HEK293 (cell line): ENCODE data around the gene ETS2.

Experiments
- EGR2 ChIP-seq: fragments of 450-650 bp; formaldehyde crosslinking; IDR thresholded peaks from 2 replicates; pipeline ENCODE4 v1.5.1; 2016; ENCODE audit warnings: low read depth, missing biosample characterization, missing genetic modification characterization
- ELK4 ChIP-seq: IDR thresholded peaks from 2 replicates; pipeline ENCODE4 v1.6.1; 2011; ENCODE audit warnings: mild to moderate bottlenecking, low read depth, low read length, borderline replicate concordance
- HIC1 ChIP-seq: fragments of 450-650 bp; formaldehyde crosslinking; IDR thresholded peaks from 2 replicates; pipeline ENCODE4 v1.5.1; 2016; ENCODE audit warnings: missing biosample characterization, missing genetic modification characterization
- KLF10 ChIP-seq: fragments of 450-650 bp; IDR thresholded peaks from 2 replicates; pipeline ENCODE4 v1.5.1; 2018; ENCODE audit warnings: missing biosample characterization, mild to moderate bottlenecking, missing genetic modification characterization
- MEIS1 ChIP-seq: sonication (generic); formaldehyde crosslinking; IDR thresholded peaks from 2 replicates; pipeline ENCODE4 v1.8.1; 2022; ENCODE audit warnings: missing genetic modification reagents, mild to moderate bottlenecking, borderline replicate concordance
- SP2 ChIP-seq: fragments of 450-650 bp; formaldehyde crosslinking; IDR thresholded peaks from 2 replicates; pipeline ENCODE4 v1.5.1; 2016; ENCODE audit warnings: missing biosample characterization, missing genetic modification characterization
- YY2 ChIP-seq: fragments of 450-650 bp; formaldehyde crosslinking; IDR thresholded peaks from 2 replicates; pipeline ENCODE4 v1.5.1; 2016; ENCODE audit warnings: missing biosample characterization, missing genetic modification characterization
- ZFP3 ChIP-seq: fragments of 450-650 bp; formaldehyde crosslinking; IDR thresholded peaks from 2 replicates; pipeline ENCODE4 v1.5.1; 2016; ENCODE audit warnings: low read depth, missing biosample characterization, missing genetic modification characterization
- ZFP37 ChIP-seq: fragments of 450-650 bp; formaldehyde crosslinking; IDR thresholded peaks from 2 replicates; pipeline ENCODE4 v1.5.1; 2016; ENCODE audit warnings: missing biosample characterization, missing genetic modification characterization
- ZNF112 ChIP-seq: fragments of 450-650 bp; formaldehyde crosslinking; IDR thresholded peaks from 2 replicates; pipeline ENCODE4 v1.5.0; 2017; ENCODE audit warnings: missing biosample characterization, missing genetic modification characterization
- ZNF114 ChIP-seq: fragments of 450-650 bp; formaldehyde crosslinking; IDR thresholded peaks from 2 replicates; pipeline ENCODE4 v1.5.0; 2017; ENCODE audit warnings: missing biosample characterization, missing genetic modification characterization
- ZNF132 ChIP-seq: fragments of 450-650 bp; formaldehyde crosslinking; IDR thresholded peaks from 2 replicates; pipeline ENCODE4 v1.5.1; 2017; ENCODE audit warnings: missing biosample characterization, missing genetic modification characterization, borderline replicate concordance
- ZNF133 ChIP-seq: fragments of 450-650 bp; formaldehyde crosslinking; IDR thresholded peaks from 2 replicates; pipeline ENCODE4 v1.5.1; 2016; ENCODE audit warnings: missing biosample characterization, missing genetic modification characterization
- ZNF148 ChIP-seq: fragments of 450-650 bp; formaldehyde crosslinking; IDR thresholded peaks from 2 replicates; pipeline ENCODE4 v1.5.0; 2017; ENCODE audit warnings: missing biosample characterization, missing genetic modification characterization, borderline replicate concordance
- ZNF175 ChIP-seq: fragments of 450-650 bp; formaldehyde crosslinking; IDR thresholded peaks from 2 replicates; pipeline ENCODE4 v1.5.1; 2016; ENCODE audit warnings: missing biosample characterization, missing genetic modification characterization
- ZNF341 ChIP-seq: fragments of 450-650 bp; formaldehyde crosslinking; IDR thresholded peaks from 2 replicates; pipeline ENCODE4; 2016; ENCODE audit warnings: low read depth, missing biosample characterization, missing genetic modification characterization
- ZNF404 ChIP-seq: fragments of 450-650 bp; formaldehyde crosslinking; IDR thresholded peaks from 2 replicates; pipeline ENCODE4 v1.5.1; 2017; ENCODE audit warnings: missing biosample characterization, missing genetic modification characterization
- ZNF416 ChIP-seq: fragments of 450-650 bp; formaldehyde crosslinking; IDR thresholded peaks from 2 replicates; pipeline ENCODE4 v1.5.1; 2016; ENCODE audit warnings: missing biosample characterization, missing genetic modification characterization
- ZNF449 ChIP-seq: fragments of 450-650 bp; formaldehyde crosslinking; IDR thresholded peaks from 2 replicates; pipeline ENCODE4 v1.5.1; 2017; ENCODE audit warnings: missing biosample characterization, mild to moderate bottlenecking, missing genetic modification characterization, moderate library complexity
- ZNF514 ChIP-seq: fragments of 450-650 bp; formaldehyde crosslinking; IDR thresholded peaks from 2 replicates; pipeline ENCODE4 v1.5.1; 2016; ENCODE audit warnings: missing biosample characterization, missing genetic modification characterization
- ZNF530 ChIP-seq: fragments of 450-650 bp; formaldehyde crosslinking; IDR thresholded peaks from 2 replicates; pipeline ENCODE4 v1.5.1; 2016; ENCODE audit warnings: low read depth, missing biosample characterization, missing genetic modification characterization
- ZNF555 ChIP-seq: fragments of 450-650 bp; formaldehyde crosslinking; conservative IDR thresholded peaks from 2 replicates; pipeline ENCODE4 v1.5.1; 2017; ENCODE audit warnings: missing biosample characterization, mild to moderate bottlenecking, missing genetic modification characterization, inconsistent platforms
- ZNF560 ChIP-seq: fragments of 450-650 bp; formaldehyde crosslinking; IDR thresholded peaks from 2 replicates; pipeline ENCODE4 v1.5.1; 2017; ENCODE audit warnings: missing biosample characterization, missing genetic modification characterization, borderline replicate concordance
- ZNF596 ChIP-seq: fragments of 450-650 bp; IDR thresholded peaks from 2 replicates; pipeline ENCODE4 v1.5.0; 2018; ENCODE audit warnings: missing biosample characterization, mild to moderate bottlenecking, missing genetic modification characterization, moderate library complexity
- ZNF645 ChIP-seq: fragments of 450-650 bp; formaldehyde crosslinking; IDR thresholded peaks from 2 replicates; pipeline ENCODE4; 2016; ENCODE audit warnings: missing biosample characterization, missing genetic modification characterization
- ZNF658 ChIP-seq: fragments of 450-650 bp; formaldehyde crosslinking; IDR thresholded peaks from 2 replicates; pipeline ENCODE4; 2016; ENCODE audit warnings: missing biosample characterization, missing genetic modification characterization
- ZNF704 ChIP-seq: fragments of 450-650 bp; formaldehyde crosslinking; IDR thresholded peaks from 2 replicates; pipeline ENCODE4 v1.5.1; 2016; ENCODE audit warnings: missing biosample characterization, missing genetic modification characterization
- ZNF785 ChIP-seq: fragments of 450-650 bp; formaldehyde crosslinking; IDR thresholded peaks from 2 replicates; pipeline ENCODE4 v1.5.1; 2016; ENCODE audit warnings: missing biosample characterization, missing genetic modification characterization
- ZSCAN30 ChIP-seq: fragments of 450-650 bp; IDR thresholded peaks from 2 replicates; pipeline ENCODE4 v1.5.1; 2018; ENCODE audit warnings: missing biosample characterization, mild to moderate bottlenecking, missing genetic modification characterization, moderate library complexity

ETS2 gene

GRCh38 chr21:38805328-38806152 is at the start of gene ETS2 (continued):
- TF ChIP-seq ZFP3 (tag by site-specific recombination): no peak
- TF ChIP-seq ZNF132 (tag by site-specific recombination): no peak
- no peak for TF ChIP-seq ZNF148
- TF ChIP-seq HIC1: no peak
- TF ChIP-seq ZNF596 (tag by site-specific recombination): peak; percentile 86
- TF ChIP-seq ZNF658 (tag by site-specific recombination): no peak
- TF ChIP-seq ZNF416 (tag by site-specific recombination): no peak
- peak; percentile 24; the same call in 1 of the 2 replicates for TF ChIP-seq ZNF449
- TF ChIP-seq ELK4: no peak
- TF ChIP-seq EGR2: peak; percentile 99
- no peak for TF ChIP-seq ZNF560 (tag by site-specific recombination)
- no peak for TF ChIP-seq ZNF133 (tag by site-specific recombination)
- TF ChIP-seq MEIS1: no peak
- no peak for TF ChIP-seq ZNF114 (tag by site-specific recombination)
- TF ChIP-seq ZNF785 (tag by site-specific recombination): peak; percentile 93
- TF ChIP-seq YY2 (tag by site-specific recombination): no peak
- TF ChIP-seq ZNF112 (tag by site-specific recombination): no peak
- TF ChIP-seq ZNF341 (tag by site-specific recombination): peak; percentile 88
- TF ChIP-seq ZNF704 (tag by site-specific recombination): no peak
- no peak for TF ChIP-seq ZNF555
- TF ChIP-seq ZNF645 (tag by site-specific recombination): 0 out of 2 replicates have a peak, but pooled peaks have one; percentile 44
- no peak for TF ChIP-seq ZNF404 (tag by site-specific recombination)
- peak; percentile 85; the same call in 1 of the 2 replicates for TF ChIP-seq ZFP37 (tag by site-specific recombination)
- no peak for TF ChIP-seq ZNF530 (tag by site-specific recombination)
- TF ChIP-seq SP2 (tag by site-specific recombination): peak; percentile 93
- no peak for TF ChIP-seq ZNF175
- TF ChIP-seq ZNF514 (tag by site-specific recombination): no peak
- no peak for TF ChIP-seq KLF10 (tag by site-specific recombination)
- TF ChIP-seq ZSCAN30 (tag by site-specific recombination): no peak
